DOHH2 (cell line): ENCODE results near the gene ARHGEF1.

Experiments used
- CTCF ChIP-seq: fragments of 200-600 bp; sonication (generic); IDR thresholded peaks from one replicate; pipeline ENCODE4 v1.5.1; 2014; ENCODE audit warnings: antibody characterized with exemption, mild to moderate bottlenecking, low read depth, low read length; ENCODE audit not compliant: poor library complexity, severe bottlenecking
- EZH2phosphoT487 ChIP-seq: fragments of 200-600 bp; sonication (generic); IDR thresholded peaks from 2 replicates; pipeline ENCODE4 v1.6.1; 2017; ENCODE audit warnings: borderline replicate concordance, mild to moderate bottlenecking, antibody characterized with exemption, low read length, moderate library complexity, mixed read lengths

GRCh38 chr19:41907994-41908615 is 25.1 kb downstream of the ARHGEF1 start:
- TF ChIP-seq CTCF (no peak), EZH2phosphoT487 (no peak)
